IMR-90 (cell line): ENCODE data around the gene ARHGAP15. TPM values are rescaled to one million over a fixed set of nuclear protein-coding genes. Genes with fewer than 3 reads are reported as not detected.

Experiments
- ATAC-seq: fragments of 200-7000 bp; cut with Tn5 transposase; 2 replicates; pipeline ENCODE4 v1.9.1; 2020; ENCODE audit warnings: low read depth, mild to moderate bottlenecking, moderate library complexity
- BruUV-seq: library from RNA; stranded (reverse); fragments of 400-500 nt; replicated peaks from 2 replicates; lab custom pipeline; 2021; lab: Mats Ljungman, UMichigan
- CTCF ChIA-PET: fragments of 300-600 bp; formaldehyde crosslinking; extraction: SDS; loops from one replicate; lab custom pipeline; 2021; ENCODE audit warnings: antibody characterized with exemption; lab: Yijun Ruan, JAX
- POLR2A ChIA-PET: fragments of 300-600 bp; sonication (Branson Sonifier 250); formaldehyde crosslinking; loops from one replicate; lab custom pipeline; 2022; ENCODE audit warnings: antibody characterized with exemption; ENCODE audit not compliant: unreplicated experiment; lab: Charles Lee
- DNase-seq: peaks from one replicate; pipeline ENCODE4 v3.0.0; 2013
- H2AFZ ChIP-seq: replicated peaks from 2 replicates; pipeline ENCODE3; 2013; ENCODE audit warnings: low read length, mild to moderate bottlenecking; ENCODE audit not compliant: poor library complexity
- H2AK5ac ChIP-seq: 2 replicates; pipeline ENCODE4 v1.6.1; 2013; ENCODE audit warnings: low read depth, low read length, inconsistent platforms
- H2AK9ac ChIP-seq: replicated peaks from 2 replicates; pipeline ENCODE3; 2013; ENCODE audit warnings: mild to moderate bottlenecking, low read depth, low read length, moderate library complexity; ENCODE audit not compliant: poor library complexity
- H2BK120ac ChIP-seq: 2 replicates; pipeline ENCODE4 v1.6.1; 2013; ENCODE audit warnings: low read depth, low read length, inconsistent platforms
- H2BK15ac ChIP-seq: 3 replicates; pipeline ENCODE4 v1.6.1; 2013; ENCODE audit warnings: low read depth, low read length, inconsistent platforms
- H2BK20ac ChIP-seq: 2 replicates; pipeline ENCODE4 v1.6.1; 2013; ENCODE audit warnings: low read depth, mild to moderate bottlenecking, inconsistent platforms, low read length, moderate library complexity
- H2BK5ac ChIP-seq: 2 replicates; pipeline ENCODE4 v1.6.1; 2013; ENCODE audit warnings: mild to moderate bottlenecking, low read depth, low read length, inconsistent platforms; ENCODE audit not compliant: poor library complexity, severe bottlenecking
- H3K14ac ChIP-seq: replicated peaks from 2 replicates; pipeline ENCODE4 v1.6.1; 2013; ENCODE audit warnings: low read depth, low read length, inconsistent platforms
- H3K18ac ChIP-seq: 2 replicates; pipeline ENCODE4 v1.6.1; 2013; ENCODE audit warnings: low read depth, low read length, control low read depth
- H3K23ac ChIP-seq: 2 replicates; pipeline ENCODE4 v1.6.1; 2013; ENCODE audit warnings: low read depth, low read length, inconsistent platforms
- H3K27ac ChIP-seq: 2 replicates; pipeline ENCODE4 v1.5.1; 2013; ENCODE audit warnings: mild to moderate bottlenecking, control low read depth, low read length; ENCODE audit not compliant: insufficient read depth
- H3K27me3 ChIP-seq: 2 replicates; pipeline ENCODE4 v1.6.1; 2013; ENCODE audit warnings: low read length; ENCODE audit not compliant: control insufficient read depth, insufficient read depth
- H3K36me3 ChIP-seq: 2 replicates; pipeline ENCODE4 v1.6.1; 2013; ENCODE audit warnings: low read length, mixed read lengths; ENCODE audit not compliant: control insufficient read depth, insufficient read depth
- H3K4ac ChIP-seq: 2 replicates; pipeline ENCODE4 v1.6.1; 2013; ENCODE audit warnings: low read depth, low read length, inconsistent platforms
- H3K4me1 ChIP-seq: 2 replicates; pipeline ENCODE4 v1.6.1; 2013; ENCODE audit warnings: low read length, mixed read lengths; ENCODE audit not compliant: control insufficient read depth, insufficient read depth
- H3K4me2 ChIP-seq: 2 replicates; pipeline ENCODE4 v1.6.1; 2013; ENCODE audit warnings: low read depth, mild to moderate bottlenecking, control low read depth, low read length, moderate library complexity
- H3K4me3 ChIP-seq: 2 replicates; pipeline ENCODE4 v1.5.1; 2013; ENCODE audit warnings: low read depth, mild to moderate bottlenecking, control low read depth, low read length, moderate library complexity; ENCODE audit not compliant: insufficient read depth
- H3K56ac ChIP-seq: 2 replicates; pipeline ENCODE4 v1.6.1; 2013; ENCODE audit warnings: low read length, inconsistent platforms; ENCODE audit not compliant: insufficient read depth; ENCODE audit errors: extremely low read depth
- H3K79me1 ChIP-seq, 2 experiments: 2 replicates each; pipeline ENCODE4 v1.6.1; 2013; ENCODE audit warnings: low read length in 2 of 2, inconsistent platforms in 1 of 2, low read depth in 1 of 2
- H3K9ac ChIP-seq: 2 replicates; pipeline ENCODE4 v1.6.1; 2013; ENCODE audit warnings: low read depth, low read length, control low read depth
- H3K9me1 ChIP-seq: 2 replicates; pipeline ENCODE4 v1.6.1; 2013; ENCODE audit warnings: low read length, inconsistent platforms; ENCODE audit not compliant: insufficient read depth
- H3K9me3 ChIP-seq: 2 replicates; pipeline ENCODE4 v1.6.1; 2013; ENCODE audit warnings: low read length; ENCODE audit not compliant: control insufficient read depth, insufficient read depth
- H4K20me1 ChIP-seq: 2 replicates; pipeline ENCODE4 v1.6.1; 2013; ENCODE audit warnings: low read length, inconsistent platforms; ENCODE audit not compliant: insufficient read depth
- H4K5ac ChIP-seq: 2 replicates; pipeline ENCODE4 v1.6.1; 2013; ENCODE audit warnings: mild to moderate bottlenecking, low read depth, low read length, control low read depth
- H4K8ac ChIP-seq, 2 experiments: 2 replicates each; pipeline ENCODE4 v1.6.1; 2013; ENCODE audit warnings: low read depth in 2 of 2, low read length in 2 of 2, control low read depth in 1 of 2, inconsistent platforms in 1 of 2
- H4K91ac ChIP-seq: 2 replicates; pipeline ENCODE4 v1.6.1; 2013; ENCODE audit warnings: low read depth, low read length, inconsistent platforms; ENCODE audit not compliant: insufficient read depth
- CEBPB ChIP-seq: IDR thresholded peaks from 2 replicates; pipeline ENCODE4 v1.6.1; 2012; ENCODE audit warnings: low read depth, low read length, improper control_type of control experiment
- CTCF ChIP-seq: conservative IDR thresholded peaks from 2 replicates; pipeline ENCODE4 v1.5.1; 2012; ENCODE audit warnings: mild to moderate bottlenecking, low read depth, low read length, improper control_type of control experiment
- ELK1 ChIP-seq: fragments of 150-350 bp; IDR thresholded peaks from 2 replicates; pipeline ENCODE4 v1.6.1; 2016; ENCODE audit warnings: low read depth, mild to moderate bottlenecking, low read length, moderate library complexity, borderline replicate concordance
- FOS ChIP-seq: fragments of 150-350 bp; IDR thresholded peaks from 2 replicates; pipeline ENCODE4 v1.6.1; 2016; ENCODE audit warnings: low read depth, low read length
- MAFK ChIP-seq: IDR thresholded peaks from 2 replicates; pipeline ENCODE4 v1.6.1; 2012; ENCODE audit warnings: low read depth, low read length, improper control_type of control experiment
- MAZ ChIP-seq: IDR thresholded peaks from 2 replicates; pipeline ENCODE4 v1.6.1; 2012; ENCODE audit warnings: low read depth, mild to moderate bottlenecking, low read length, improper control_type of control experiment, moderate library complexity, borderline replicate concordance
- MXI1 ChIP-seq: IDR thresholded peaks from 2 replicates; pipeline ENCODE4 v1.6.1; 2012; ENCODE audit warnings: low read depth, mild to moderate bottlenecking, low read length, moderate library complexity, borderline replicate concordance
- POLR2A ChIP-seq: IDR thresholded peaks from 2 replicates; pipeline ENCODE4 v1.6.1; 2012; ENCODE audit warnings: mild to moderate bottlenecking, low read depth, low read length
- RAD21 ChIP-seq: IDR thresholded peaks from 2 replicates; pipeline ENCODE4 v1.6.1; 2012; ENCODE audit warnings: low read length, improper control_type of control experiment
- RFX5 ChIP-seq: IDR thresholded peaks from 2 replicates; pipeline ENCODE4 v1.8.0; 2012; ENCODE audit warnings: low read depth, mild to moderate bottlenecking, low read length, moderate library complexity
- SMC3 ChIP-seq: fragments of 150-350 bp; IDR thresholded peaks from 2 replicates; pipeline ENCODE4 v1.6.1; 2016; ENCODE audit warnings: low read depth, mild to moderate bottlenecking, antibody characterized with exemption, low read length, moderate library complexity
- USF2 ChIP-seq: fragments of 150-350 bp; IDR thresholded peaks from 2 replicates; pipeline ENCODE4 v1.6.1; 2017; ENCODE audit warnings: mild to moderate bottlenecking, antibody characterized with exemption, low read length, low read depth
- WGBS, 2 experiments: methylation state at CpG; one replicate each; pipeline versions ENCODE4 v1.1.5 to v1.1.7; 2013; ENCODE audit warnings: missing lambda C conversion rate in 2 of 2; ENCODE audit not compliant: insufficient read length in 1 of 2; ENCODE audit errors: extremely low coverage in 2 of 2; 5-methylcytosine and 5-hydroxymethylcytosine counted together
- dilution Hi-C: fragments of 300-500 bp; cut with HindIII; formaldehyde crosslinking; loops from one replicate; pipeline ENCODE4 v1.14.3; 2018; ENCODE audit warnings: low sequenced_read_pairs; ENCODE audit not compliant: unreplicated experiment
- in situ Hi-C: fragments of 300-500 bp; cut with MboI; formaldehyde crosslinking; loops from 3 replicates; pipeline ENCODE4 v1.14.3; 2019; ENCODE audit warnings: low sequenced_read_pairs, inconsistent platforms, mixed read lengths
- intact Hi-C: fragments of 100-400 bp; cut with micrococcal nuclease; formaldehyde crosslinking; loops from 2 replicates; pipeline ENCODE4 v1.10.0; 2022
- polyA plus RNA-seq, 3 experiments: library from polyadenylated mRNA; depleted of rRNA; stranded (reverse); fragments of >200 nt; gene quantifications; 2 replicates each; pipeline ENCODE4 v1.2.3, GENCODE V29; 2012; ENCODE audit warnings: low replicate concordance in 1 of 3
- total RNA-seq: library from RNA; depleted of rRNA; stranded (reverse); fragments of >200 nt; gene quantifications from 2 replicates; pipeline ENCODE4 v1.2.3, GENCODE V29; 2012

ARHGAP15 gene
- total and polyA plus RNA-seq, 2 of the 4 experiments (the other 2 are of a cell fraction) = not detected

GRCh38 chr2:143146366-143146765 is 17.1 kb downstream of the ARHGAP15 start:
- Histone ChIP-seq H4K5ac (no peak overlapping the region), H3K36me3 (no peaks in the 10 kb centered on the region), H4K91ac (no peak overlapping the region), H2AFZ (no peak overlapping the region), H2BK5ac (no peak overlapping the region), H4K20me1 (no peaks in the 10 kb centered on the region), H4K8ac (no peak overlapping the region), H3K18ac (no peak overlapping the region), H3K27ac (no peak overlapping the region), H3K4me2 (no peak overlapping the region), H3K27me3 (peaks cover 4% of the 10 kb centered on the region; the same call in 1 of the 2 replicates), H3K56ac (no peak overlapping the region), H2BK15ac (no peak overlapping the region), H3K14ac (no peak overlapping the region), H3K9ac (no peak overlapping the region), H2AK9ac (no peak overlapping the region), H3K79me1 (no peaks in the 10 kb centered on the region), H3K23ac (no peak overlapping the region), H3K9me3 (no peaks in the 10 kb centered on the region), H3K9me1 (no peaks in the 10 kb centered on the region), H2BK120ac (no peak overlapping the region), H3K4me3 (no peak overlapping the region), H3K4me1 (no peaks in the 10 kb centered on the region), H2BK20ac (no peak overlapping the region), H3K4ac (no peak overlapping the region), H2AK5ac (no peak overlapping the region)
- ATAC-seq (no peak), DNase-seq (no peak)
- in situ Hi-C loops = no loop called here
- ChIA-PET CTCF (interaction anchor here (0.6 kb wide), 1 partner anchor 15 kb away, joined by 3 read pairs; no protein-coding TSS in a partner anchor), POLR2A (no interaction called here)
- WGBS, 2 experiments = no CpG with 5 or more reads among the region's 1 CpG
- no TSS peak for BruUV-seq
- no peak for TF ChIP-seq ELK1
- TF ChIP-seq SMC3 = no peak
- no peak for TF ChIP-seq MAFK
- TF ChIP-seq MXI1 = no peak
- no peak for TF ChIP-seq RFX5
- no peak for TF ChIP-seq CTCF
- TF ChIP-seq CEBPB = no peak
- TF ChIP-seq USF2 = no peak
- no peak for TF ChIP-seq MAZ
- no peak for TF ChIP-seq RAD21
- no peak for TF ChIP-seq FOS
- TF ChIP-seq POLR2A = no peak
- intact Hi-C loops = no loop called here
- dilution Hi-C loops = no loop called here
